Fibroblast of skin of right biceps (primary cell): ENCODE results near the gene PAX9.
A peak's percentile ranks its signal among the peaks of the same experiment; 100 is the strongest.

Experiments used
- DNase-seq: peaks from one replicate; pipeline ENCODE4 v3.0.0-alpha.2; 2013

Gene PAX9

DNA sequence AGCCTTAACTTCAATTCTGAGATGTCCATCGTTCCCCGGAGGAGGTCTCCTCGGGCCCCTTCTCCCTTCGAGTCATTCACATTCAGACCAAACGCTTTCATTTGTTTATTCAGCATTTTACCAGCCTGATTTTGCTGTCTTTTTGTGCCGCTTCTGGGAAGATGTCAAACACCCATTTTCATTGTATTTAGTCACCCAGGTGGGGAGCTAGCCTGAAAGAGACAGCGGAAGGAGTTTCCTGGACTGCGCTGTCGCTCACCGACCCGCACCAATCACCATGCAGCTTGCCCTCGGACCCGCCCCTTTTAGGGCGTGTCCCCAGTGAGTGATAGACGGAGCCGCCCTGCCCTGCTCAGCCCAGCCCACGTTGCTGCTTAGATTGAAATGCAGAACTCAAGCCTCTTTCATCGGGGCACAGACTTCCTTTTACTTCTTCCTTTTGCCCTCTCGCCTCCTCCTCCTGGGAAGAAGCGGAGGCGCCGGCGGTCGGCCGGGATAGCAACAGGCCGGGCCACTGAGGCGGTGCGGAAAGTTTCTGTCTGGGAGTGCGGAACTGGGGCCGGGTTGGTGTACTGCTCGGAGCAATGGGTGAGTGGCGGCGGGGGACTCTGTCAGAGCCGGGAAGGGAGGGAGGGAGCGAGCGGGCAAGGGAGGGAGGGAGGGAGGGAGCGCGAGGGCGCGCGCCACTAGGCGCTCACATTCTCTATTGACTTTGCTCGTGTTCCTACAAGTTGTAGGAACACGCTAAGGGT, at the start of gene PAX9:
TSS of gene PAX9 (plus strand) at position 355 of the 752 bp plus-strand sequence. CDS start at position 585, 230 bp downstream.
- DNase-seq = peak; percentile 64

DNA sequence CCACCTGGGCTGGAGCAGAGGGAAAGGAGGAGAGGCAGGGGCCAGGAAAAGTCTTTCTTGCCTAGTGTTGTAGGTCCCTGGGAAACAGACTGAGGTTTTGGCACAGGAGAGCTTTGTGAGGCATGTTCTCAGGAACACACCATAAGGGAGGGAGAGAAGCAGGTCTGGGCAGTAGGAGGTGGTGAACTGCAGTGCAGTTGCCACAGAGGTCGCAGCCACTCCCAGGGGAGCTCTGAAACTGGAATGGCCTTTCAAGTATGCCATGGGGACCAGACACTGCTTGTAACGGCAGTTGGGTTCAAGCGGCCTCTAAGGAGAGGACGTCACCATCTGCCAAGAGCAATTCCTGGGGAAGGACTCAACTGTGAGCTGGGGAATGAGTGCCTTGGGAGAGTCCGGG, 43.8 kb upstream of the PAX9 start:
- no peak for DNase-seq

DNA sequence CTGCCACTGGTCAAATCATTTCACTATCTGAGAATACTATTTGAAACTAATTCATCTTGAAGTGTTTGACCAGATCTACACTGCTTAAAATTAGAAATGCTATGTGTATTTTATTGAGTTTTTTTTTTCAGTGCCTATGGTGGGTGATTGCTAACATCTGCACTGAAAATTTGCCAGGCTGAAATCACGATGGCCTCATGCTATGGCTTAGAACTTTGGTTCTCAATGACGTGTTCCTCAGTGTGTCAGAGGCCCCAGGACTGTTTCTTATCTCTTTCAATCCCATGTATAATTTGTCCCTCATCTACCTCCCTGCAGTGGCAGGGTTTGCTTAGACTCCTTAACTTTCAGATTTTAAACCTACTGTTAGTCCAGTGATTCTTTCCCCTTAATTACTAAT, 43.0 kb upstream of the PAX9 start:
- no peak for DNase-seq

DNA sequence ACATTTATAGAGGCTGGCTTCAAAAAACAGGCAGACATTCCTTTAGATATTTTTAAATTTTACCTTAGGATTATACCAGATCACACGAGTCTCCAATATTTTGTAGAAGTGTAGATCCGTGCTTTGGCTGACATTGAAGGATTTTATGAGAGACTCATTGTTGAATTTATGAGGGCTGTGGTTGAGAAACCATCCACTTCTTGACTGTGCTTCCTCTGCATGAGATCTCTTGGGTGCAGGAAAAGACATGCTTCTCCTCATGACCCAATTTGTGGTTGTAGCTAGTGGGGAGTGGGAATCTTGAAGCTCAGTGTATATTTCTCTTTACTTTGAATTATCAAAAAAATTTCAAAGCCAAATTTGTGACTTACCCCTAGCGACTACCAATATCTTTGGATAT, 42.5 kb upstream of the PAX9 start:
- no peak for DNase-seq

DNA sequence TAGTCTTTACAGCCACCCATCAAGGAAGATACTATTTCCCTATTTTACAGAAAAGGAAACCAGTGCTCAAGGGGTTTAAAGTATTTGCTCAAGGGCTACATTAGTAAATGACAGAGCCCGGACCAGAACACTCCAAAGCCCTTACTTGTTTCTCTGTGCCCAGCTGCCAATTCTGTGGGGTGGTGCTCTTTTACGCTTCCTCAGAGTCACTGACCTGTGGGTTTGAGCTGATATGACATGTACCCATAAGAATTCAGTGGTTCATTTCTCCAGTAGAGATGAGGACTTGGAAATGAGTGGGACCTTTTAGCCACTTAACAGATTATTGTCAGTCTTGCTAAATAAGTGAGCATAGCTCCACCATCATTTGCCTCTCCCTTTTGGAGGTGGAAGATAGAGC, 41.8 kb upstream of the PAX9 start:
- no peak for DNase-seq

DNA sequence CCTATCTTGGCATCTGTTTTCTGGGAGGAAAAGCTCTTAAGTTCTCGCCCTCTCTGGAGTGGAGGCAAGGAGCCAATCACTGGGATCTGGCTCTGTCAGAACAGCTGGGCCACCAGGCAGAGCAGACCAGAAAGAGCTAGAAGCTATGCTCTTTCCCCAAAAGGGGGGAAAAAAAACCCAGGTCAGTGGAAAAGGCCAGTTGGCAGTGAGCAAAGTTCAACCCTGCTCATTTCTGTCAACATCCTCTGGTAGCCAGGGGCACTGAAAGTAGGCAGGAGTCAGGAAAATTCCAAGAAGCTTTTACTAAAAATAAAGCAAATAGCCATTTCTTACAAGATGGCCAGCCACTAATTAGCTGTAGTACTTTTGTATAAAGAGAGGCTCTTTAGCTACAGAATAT, 36.6 kb upstream of the PAX9 start:
- DNase-seq = no peak

DNA sequence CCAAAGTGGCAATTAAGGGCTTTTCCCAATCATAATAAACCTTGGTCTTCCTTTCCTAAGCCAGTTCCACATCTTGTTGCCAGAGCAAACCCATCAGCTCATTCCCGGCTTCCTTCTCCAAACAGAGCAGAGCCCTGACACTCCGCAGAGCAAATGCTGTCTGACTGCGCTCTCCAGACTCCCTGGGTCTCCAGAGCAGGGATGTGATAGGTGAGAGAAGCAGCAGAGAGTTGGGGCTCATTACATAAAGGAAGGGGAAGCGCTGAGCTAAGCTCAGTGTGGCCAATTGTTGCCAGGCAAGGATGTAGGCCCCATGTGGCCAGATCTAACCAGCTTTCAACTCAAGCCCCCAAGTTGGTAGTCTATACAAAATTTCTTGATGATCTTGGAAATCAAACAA, 36.2 kb upstream of the PAX9 start:
- no peak for DNase-seq

DNA sequence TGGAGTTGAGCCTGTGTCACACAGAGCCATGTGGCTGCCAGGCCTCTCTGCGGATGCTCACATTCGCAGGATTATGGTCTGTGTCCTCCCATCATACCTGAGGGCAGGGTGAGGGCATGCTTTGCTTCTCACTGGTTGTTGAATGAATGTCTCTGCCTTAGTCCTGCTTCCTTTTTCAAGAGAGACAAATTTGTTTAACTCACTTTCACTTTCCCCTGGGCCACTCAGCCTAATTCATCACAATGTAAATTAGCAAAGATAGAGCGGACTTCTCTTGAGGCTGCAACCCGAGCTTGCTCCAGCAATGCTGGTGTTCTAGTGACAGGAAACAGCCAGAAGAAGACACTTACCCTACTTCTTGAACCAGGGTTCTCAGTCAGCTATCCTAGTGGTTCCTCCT, 35.5 kb upstream of the PAX9 start:
- DNase-seq = no peak

DNA sequence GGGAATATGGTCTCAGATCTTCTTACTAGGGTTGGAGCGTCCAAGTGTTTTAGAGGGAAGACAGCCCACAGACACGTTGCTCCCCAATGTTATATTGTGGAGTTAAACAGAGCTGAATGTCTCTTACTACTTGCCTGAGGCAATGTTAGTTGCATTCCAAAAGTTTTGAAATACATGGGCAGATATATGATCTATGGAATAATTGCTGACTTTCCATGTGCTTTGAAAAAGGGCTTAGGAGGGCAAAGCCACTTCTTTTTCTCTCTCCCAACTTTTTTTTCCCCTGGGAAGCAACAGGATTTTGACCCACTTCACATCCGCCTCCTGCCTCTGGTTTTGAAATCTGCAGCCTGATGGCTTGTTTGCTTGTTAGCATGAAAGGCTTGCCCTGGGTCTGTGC, 33.7 kb upstream of the PAX9 start:
- DNase-seq = no peak

DNA sequence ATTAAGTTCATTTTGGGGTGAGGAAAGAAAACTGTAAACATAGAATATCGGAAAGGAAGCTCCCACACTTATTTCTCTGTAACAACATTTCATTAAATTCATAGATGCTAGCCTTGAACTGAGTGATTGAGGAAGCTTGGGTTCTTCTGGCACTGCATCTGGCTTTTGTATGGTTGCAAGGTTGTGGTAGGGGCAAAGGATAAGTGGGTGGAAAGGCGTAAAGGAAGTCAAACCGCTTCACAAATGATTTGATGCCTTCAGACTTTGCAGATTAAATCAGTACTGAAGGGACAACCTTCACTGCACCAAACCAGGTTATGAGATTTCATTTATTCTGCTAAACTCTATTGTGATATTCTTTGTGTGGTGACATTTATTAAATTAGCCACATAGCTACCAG, 28.1 kb upstream of the PAX9 start:
- no peak for DNase-seq

DNA sequence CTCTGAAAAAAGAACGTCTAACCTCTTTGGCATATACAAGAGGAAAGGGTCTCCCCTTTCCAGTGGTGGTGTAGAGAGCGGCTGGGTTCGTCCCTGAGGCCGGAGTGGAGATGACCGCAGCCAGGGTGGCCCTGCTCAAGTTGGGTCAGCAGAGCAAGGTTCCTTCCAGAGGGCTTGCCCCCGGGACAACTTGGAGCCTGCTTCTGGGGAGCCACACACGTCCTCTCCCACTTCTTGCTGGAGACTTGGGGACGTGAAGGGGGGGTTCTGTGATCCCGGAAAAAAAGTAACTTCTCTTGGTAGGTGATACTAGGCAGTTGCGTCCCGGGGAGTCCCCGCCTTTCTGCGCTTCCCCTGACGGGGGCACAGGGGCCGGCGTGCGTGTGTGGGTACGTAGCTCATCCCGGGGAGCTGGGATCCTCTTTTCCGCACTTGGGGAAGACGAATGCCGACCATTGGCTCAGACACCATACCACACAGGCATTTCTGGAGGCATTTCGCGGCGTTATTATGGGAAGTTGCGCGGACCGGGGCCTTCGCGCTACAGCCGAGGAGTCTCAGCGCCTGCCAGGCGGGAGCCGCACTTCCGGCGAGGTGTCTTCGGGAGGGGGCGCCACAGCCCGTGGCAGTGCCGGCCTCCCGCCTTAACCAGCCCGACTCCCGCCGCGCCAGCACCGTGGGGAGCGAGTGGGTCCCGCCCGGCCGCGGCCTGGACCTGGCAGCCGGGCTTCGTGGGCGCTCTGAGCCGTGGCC, 14.8 kb upstream of the PAX9 start:
- DNase-seq = no peak

DNA sequence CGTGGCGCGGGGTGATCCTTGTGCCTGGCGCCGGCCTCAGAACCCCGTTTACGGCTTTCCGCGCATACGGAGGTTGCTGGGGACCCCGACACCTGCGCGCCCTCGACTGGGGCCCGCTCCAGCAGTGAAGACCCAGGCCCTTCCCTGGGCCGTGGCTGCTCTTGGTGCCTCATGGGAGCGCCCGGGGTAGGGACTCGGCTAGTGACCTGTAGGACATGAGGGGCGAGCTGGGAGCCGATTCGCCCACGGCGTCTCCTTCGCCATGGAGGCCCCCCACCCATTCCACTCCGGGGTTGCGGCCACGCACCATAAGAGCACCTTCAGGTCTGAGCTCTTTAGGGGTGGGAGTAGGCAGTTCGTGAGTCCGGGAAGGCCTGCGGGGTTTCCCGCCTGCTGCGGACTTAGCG, 14.2 kb upstream of the PAX9 start:
- no peak for DNase-seq

DNA sequence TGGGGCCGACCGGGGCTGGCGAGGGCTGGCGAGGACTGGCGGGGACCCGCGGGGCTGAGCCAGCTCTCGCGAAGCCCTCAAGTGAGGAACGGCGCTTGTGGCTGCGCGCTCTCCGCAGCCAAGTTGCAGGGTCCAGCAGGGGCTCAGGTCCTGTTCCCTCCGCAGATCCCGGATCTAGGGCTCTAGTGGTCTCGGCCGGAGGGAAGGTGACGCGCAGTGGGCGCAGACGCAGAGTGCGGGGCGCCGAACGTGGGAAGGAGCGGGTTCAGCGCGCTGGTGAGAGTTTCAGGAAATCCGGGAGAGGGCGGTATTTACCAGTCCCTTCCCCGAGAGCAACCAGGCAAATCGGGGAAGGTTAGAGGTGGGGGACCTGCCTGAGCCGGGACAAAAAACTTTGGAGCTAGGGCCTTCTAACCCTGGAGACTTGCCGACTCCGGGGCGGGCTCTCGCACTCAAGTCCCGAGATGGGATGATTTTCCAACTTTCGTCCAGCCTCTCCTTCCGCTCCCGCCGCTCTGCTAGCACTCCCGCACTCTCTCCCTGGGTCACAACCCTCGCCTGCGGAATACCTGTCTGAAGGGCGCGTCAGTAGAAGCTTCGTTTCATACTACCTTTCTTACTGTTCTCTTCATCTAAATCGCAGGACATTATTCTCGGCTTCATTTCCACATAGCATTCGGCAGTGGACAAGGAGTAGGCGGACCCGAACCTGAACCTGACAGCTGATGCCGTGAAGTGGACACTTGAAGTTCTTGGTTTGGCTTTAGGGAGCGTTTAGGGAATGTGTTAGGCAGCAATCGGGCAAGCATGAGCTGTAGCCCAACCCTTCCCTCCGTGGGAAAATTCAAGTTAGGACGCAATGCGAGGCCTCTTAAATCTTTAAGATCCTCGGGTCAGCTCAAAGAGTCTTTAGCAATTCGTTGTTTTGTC, 13.6 kb upstream of the PAX9 start:
- peak; percentile 31 for DNase-seq

DNA sequence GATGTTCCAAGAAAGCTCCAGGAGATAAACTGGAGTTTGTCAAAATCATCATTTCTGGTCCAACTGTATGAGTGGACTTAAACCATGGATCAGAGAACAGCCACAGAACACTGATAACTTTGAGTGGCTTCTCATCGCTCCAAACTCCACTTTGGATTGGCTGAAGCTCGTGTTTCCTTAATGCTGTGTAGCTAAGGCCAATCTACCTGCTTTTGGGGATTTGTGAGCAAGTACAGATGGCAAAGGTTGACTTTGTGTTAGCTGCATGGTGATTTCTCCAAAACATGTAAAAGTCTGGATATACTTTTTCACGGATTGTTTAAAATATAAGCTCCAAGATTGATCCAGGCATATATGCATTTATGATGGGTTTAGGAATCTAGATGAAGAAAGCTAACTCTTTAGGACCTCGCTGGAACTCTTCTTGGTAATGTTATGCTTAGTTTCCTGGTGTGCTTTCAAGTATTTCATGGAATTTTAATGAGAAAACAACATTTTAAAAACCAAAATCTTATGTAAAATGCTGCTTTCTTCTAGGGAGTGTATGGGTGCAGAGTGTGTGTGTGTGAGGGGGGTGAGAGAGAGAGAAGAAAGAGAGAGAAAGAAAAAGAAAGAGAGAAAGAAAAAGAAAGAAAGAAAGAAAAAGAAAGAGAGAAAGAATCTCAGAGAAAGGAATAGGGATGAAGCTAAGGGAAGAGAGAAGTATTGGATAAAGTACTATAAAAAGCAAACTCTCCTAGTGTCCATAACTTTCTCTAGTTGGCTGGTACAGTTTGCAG, 11.6 kb upstream of the PAX9 start:
- no peak for DNase-seq

DNA sequence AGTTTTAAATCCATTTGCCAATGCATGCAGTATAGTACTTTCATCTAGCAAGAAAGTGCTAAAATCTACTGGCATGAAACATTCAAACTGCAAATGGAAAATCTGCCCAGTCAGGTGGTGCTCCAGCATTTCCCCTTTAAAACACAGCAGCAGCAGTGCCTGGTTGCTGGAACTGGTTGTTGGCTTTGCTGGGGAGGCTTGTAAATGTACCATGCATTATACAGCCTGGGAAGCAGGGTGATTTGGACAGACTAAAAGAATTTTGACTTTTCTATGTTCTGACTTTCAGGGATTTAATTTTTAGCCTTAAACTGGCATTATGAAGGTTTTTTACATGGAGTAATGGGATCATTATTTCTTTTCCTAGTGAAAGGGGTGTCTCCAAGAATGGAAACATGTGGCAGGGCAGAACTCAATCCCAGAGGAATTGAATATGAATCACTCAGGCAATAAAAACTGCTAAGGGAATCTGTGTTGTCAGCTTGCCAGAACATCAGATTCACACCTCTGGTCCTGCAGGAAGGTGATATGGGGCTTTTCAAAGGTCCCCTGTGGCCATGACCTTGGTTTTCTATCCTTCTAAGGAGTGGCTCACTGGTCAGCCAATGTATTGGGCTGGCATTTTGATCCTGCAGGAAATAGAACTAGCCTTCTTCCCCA, 9.0 kb upstream of the PAX9 start:
- no peak for DNase-seq

DNA sequence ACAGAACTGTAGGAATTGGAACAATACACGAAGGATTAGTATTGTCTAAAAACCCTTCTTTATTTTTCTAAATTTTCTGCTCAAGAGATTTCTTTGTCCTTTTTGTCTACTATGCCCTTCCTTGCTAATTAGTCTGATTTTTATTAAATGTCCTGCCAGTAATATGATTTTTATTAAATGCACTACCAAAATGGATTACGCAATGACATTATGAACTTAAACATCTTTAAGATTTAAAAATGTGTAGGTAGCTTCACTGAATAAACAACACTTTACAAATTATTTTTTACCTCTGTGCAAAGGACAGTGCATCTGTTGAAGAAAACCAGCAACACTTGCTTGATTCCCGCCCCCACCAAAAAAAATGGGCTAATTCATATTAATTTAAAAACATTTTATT, 8.2 kb upstream of the PAX9 start:
- DNase-seq = no peak

DNA sequence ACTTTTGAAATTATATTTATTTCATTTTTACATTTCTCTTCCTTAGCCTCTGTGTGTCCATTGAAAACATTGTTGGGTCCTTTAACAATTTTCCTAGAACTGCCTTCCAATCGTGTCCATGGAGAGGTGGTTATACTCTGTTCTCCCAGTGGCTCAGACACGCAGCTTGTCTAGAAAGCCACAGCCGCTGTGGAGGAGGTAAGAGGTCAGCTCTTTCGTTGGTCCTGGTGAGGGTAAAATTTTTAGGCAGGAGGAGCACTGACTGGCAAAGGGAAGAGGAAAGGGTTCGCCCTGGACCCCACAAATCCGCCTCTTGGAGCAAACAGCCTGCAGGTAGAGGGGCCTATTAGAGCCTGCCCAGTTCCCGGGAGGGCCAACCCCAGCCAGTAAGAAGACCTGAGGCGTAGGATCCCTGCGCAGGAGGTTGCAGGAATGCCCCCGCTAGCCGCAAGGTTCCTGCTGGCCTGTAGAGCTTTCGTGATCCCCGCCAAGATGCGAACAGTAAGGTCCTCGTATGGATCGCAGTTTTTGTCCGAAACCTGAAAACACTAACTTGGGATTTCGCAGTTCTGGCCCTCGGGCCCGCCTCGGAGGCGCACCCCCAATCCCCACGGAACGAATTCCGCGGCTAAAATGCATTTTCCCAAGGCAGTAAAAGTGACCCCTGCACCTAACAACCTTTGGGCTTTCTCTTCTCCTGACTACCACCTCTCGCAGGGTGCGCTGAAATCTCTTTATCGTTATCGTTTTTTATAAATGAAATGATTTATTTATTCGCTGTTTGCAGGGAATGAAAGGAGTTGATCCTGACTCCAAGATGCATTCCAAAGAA, 7.5 kb upstream of the PAX9 start:
- DNase-seq = no peak

DNA sequence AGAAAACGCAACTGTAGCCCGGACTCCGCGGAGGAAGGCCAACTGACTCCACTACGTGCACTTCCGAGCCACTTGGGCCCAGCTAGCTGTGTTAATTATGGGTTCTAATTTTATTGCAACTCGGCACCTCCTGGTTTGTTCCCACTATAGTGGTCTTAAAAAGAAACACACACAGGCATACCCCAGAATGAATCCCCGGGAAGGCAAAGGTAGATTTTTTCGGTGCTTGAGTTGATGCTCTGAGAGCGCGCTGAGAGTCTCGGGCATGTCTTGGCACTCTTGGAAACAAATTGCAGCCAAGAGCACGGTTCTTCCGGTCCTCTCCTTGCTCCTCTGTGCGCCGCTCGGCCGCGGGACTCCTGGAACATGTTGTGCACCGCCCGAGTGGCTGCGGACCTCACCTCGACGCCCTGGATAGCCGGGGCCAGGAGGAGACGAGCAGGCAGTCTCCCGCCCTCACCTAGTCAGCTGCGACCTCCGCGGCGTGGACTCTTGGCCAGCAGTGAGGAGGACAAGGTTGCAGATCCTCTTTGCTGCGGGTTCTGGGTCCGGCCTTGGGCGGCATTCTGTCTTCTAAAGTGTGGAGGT, 6.8 kb upstream of the PAX9 start:
- no peak for DNase-seq

DNA sequence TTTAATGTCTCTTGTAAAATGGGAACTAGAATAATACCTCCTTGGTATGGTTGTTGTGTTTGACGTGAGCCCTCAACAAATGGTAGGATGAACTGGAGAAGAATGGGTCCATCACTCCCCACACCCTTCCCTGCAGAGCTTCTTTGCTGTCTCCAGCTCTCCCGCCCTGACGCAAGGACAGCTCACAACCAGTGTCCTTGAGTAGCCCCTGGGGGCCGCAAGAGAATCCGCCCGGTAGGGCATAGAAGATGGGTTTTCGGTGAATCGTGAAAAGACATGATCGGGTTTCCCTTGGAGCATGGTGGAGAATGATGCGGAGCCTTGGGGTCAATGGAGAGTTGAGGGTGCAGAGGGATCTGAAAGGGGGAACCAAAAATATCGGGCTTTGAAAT, 6.1 kb upstream of the PAX9 start:
- DNase-seq = no peak

DNA sequence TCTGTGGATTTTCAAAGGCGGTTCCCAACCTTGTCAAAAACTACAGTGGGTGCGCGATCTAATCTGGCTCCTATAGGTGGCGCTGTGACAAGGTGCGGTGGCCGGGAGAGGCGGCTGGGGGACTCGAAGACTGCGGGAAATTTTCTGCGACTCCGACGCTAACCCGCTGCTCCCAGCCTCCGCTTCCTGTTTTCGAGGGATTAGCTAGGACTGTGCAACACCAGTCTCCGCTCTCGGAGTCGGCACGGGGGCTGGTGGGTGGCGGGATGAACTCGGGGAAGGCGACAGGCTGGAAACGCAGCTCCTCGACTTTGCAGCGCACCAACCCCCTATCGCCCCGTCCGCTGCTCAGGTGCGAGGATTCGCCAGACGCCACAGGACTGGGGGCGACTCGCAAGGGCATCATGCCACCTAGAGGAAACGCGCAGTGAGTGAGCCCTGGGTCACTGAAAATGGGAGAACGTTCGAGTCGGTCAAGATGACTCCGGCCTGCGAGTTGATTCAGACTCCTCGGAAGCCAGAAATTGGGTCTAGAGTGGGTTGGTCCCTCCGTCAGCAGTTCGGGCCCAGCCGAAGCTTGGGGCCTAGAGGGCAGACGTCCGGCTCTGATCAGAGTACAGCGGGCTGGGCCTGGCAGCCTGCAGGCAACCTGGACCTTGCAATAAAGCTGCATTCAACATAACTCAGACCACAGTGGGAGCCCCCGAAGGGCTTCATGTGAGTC, 5.5 kb upstream of the PAX9 start:
- no peak for DNase-seq
